ENCODE results near the gene KCNS3.

The KCNS3 gene

GRCh38 chr2:17976871-17977746 lies 98.6 kb downstream of the KCNS3 start:
- no peak for DNase-seq (ENCODE audit: extremely low spot score, insufficient read length, low read depth)
- FAIRE-seq = no peak

GRCh38 chr2:17979707-17980106 lies 101.2 kb downstream of the KCNS3 start:
- DNase-seq (ENCODE audit: extremely low spot score, insufficient read length, low read depth) = no peak
- no peak for FAIRE-seq

GRCh38 chr2:17981936-17982335 lies 103.5 kb downstream of the KCNS3 start:
- FAIRE-seq (no peak), DNase-seq (ENCODE audit: extremely low spot score, insufficient read length, low read depth) (no peak)

All from GM18507 (cell line).